Measurements from ENCODE around the gene ARHGAP24. TPM values are rescaled to one million over a fixed set of nuclear protein-coding genes. Genes with fewer than 3 reads are reported as not detected.

Gene ARHGAP24
- total RNA-seq, 3 donors from 2014 or later, result 5.2 to 11.6 (median 6.7) TPM

DNA sequence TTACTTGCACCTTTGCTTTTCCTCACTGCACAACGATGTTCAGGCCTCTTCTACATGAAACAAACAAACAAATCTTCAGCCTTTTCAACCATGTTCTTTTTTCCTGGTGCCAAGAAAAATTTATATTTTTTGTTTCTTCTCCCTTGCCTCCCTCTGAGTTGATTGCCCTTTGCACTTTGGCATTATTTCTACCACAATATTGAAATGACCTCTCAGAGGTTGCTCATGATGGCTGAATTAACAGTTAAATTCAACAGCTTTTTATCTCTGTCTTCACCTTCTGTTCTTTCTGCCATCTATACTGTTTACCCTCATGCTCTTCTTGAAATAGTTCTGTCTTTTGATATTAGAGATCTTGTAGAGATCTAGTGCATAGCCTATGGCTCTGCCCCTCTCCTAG lies 308.9 kb downstream of the ARHGAP24 start:
- intact Hi-C loops (cut with DNase I, micrococcal nuclease), result no loop called here
- H3K9me3 ChIP-seq, result no peaks in the 10 kb centered on the region
- no peak overlapping the region for H3K4me3 ChIP-seq
- H3K36me3 ChIP-seq (ENCODE audit: low read depth), result no peaks in the 10 kb centered on the region
- TF ChIP-seq, protein P1, sequence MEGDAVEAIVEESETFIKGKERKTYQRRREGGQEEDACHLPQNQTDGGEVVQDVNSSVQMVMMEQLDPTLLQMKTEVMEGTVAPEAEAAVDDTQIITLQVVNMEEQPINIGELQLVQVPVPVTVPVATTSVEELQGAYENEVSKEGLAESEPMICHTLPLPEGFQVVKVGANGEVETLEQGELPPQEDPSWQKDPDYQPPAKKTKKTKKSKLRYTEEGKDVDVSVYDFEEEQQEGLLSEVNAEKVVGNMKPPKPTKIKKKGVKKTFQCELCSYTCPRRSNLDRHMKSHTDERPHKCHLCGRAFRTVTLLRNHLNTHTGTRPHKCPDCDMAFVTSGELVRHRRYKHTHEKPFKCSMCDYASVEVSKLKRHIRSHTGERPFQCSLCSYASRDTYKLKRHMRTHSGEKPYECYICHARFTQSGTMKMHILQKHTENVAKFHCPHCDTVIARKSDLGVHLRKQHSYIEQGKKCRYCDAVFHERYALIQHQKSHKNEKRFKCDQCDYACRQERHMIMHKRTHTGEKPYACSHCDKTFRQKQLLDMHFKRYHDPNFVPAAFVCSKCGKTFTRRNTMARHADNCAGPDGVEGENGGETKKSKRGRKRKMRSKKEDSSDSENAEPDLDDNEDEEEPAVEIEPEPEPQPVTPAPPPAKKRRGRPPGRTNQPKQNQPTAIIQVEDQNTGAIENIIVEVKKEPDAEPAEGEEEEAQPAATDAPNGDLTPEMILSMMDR (IDR thresholded peaks at IDR 0.05), result no peak
- ATAC-seq, result no peak
- no peaks in the 10 kb centered on the region for H3K4me1 ChIP-seq (ENCODE audit: low read depth)
- no peak for DNase-seq

DNA sequence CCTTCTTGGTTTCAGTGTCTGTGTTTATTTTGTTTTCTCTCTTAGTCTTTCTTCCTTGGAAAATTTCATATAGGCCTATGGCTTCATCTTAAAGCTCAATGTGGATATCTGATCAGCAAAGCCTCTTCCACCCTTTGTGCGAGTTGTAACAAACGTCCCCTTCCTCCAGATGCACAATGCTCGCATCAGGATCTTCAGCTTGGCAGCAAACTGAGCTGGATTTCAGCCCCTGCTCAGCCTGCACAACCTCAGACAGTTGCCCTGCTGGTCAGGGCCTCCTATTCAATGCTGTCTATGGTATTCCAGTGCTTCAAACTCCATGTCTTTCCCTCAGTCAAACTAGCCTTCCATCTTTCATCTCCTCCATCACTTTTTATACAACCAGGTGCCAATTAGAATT lies 309.4 kb downstream of the ARHGAP24 start:
- TF ChIP-seq, protein P1 (IDR thresholded peaks at IDR 0.05), result no peak
- intact Hi-C loops (cut with DNase I, micrococcal nuclease), result no loop called here
- Histone ChIP-seq H3K36me3 (ENCODE audit: low read depth) (no peaks in the 10 kb centered on the region), H3K9me3 (no peaks in the 10 kb centered on the region), H3K4me3 (no peak overlapping the region), H3K4me1 (ENCODE audit: low read depth) (no peaks in the 10 kb centered on the region)
- no peak for DNase-seq
- ATAC-seq, result no peak

DNA sequence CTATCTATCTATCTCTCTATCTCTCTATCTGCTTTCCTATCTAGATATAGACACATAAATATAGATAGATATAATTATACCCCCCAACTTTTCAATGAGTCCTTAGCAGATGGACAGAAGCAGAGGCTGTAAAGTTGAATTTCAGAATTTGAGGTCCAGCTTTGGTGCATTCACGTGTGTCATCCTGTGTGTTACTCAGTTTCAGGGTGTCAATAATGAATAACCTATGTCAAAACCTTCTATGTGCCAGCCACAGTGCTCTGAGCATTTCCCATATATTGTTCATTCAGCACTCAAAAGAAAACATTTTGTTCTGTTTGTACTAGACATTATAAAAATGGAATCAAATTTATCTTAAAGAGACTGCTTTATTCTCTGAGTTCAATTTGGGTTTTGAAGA lies 310.0 kb downstream of the ARHGAP24 start:
- ATAC-seq, result no peak
- no peak overlapping the region for H3K4me3 ChIP-seq
- TF ChIP-seq, protein P1 (IDR thresholded peaks at IDR 0.05), result no peak
- H3K4me1 ChIP-seq (ENCODE audit: low read depth), result no peaks in the 10 kb centered on the region
- no peak for DNase-seq
- intact Hi-C loops (cut with DNase I, micrococcal nuclease), result no loop called here
- H3K36me3 ChIP-seq (ENCODE audit: low read depth), result no peaks in the 10 kb centered on the region
- no peaks in the 10 kb centered on the region for H3K9me3 ChIP-seq

DNA sequence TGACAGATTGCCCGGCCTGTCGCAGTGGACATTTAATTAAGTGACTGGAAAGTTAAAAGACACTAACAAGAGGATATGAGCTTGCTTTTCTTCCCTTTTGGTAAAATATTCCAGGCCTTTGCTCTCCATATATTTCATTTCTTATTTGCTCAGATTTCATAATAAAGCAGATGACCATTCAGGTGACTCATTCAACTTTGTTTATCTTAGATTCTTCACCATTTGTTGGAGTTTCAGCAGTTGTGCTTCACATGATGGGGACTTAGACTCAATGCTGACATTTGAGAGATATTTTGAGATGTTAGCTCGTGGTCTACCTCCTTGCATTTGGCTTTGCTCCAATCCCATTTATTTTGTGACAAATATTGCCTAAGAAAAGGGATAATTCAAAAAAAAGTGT lies 312.2 kb downstream of the ARHGAP24 start:
- Histone ChIP-seq H3K9me3 (no peaks in the 10 kb centered on the region), H3K4me1 (ENCODE audit: low read depth) (no peaks in the 10 kb centered on the region), H3K36me3 (ENCODE audit: low read depth) (no peaks in the 10 kb centered on the region), H3K4me3 (no peak overlapping the region)
- ATAC-seq (no peak), DNase-seq (no peak)
- intact Hi-C loops (cut with DNase I, micrococcal nuclease), result no loop called here
- TF ChIP-seq, protein P1 (IDR thresholded peaks at IDR 0.05), result no peak

DNA sequence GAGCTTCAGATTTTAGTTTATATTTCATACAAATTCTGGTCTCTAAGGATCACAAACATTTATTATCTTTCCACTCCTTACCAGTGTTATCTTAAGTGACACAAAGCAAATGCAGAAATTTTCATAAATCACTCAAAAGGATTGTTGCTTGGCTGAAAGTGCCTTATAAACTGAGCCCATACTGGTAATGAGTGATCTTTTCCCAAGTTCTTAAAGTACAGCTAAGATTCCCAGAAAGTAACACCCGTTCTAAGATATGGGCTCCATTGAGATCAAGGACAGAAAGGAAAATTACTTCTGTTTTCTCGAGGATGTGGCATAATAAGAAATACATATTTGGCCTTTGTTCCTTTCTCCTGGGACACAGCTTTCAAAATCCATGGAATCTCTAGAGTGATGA lies 313.7 kb downstream of the ARHGAP24 start:
- DNase-seq (no peak), ATAC-seq (no peak)
- Histone ChIP-seq H3K4me3 (no peak overlapping the region), H3K36me3 (ENCODE audit: low read depth) (no peaks in the 10 kb centered on the region), H3K9me3 (no peaks in the 10 kb centered on the region), H3K4me1 (ENCODE audit: low read depth) (no peaks in the 10 kb centered on the region)
- TF ChIP-seq, protein P1 (IDR thresholded peaks at IDR 0.05), result no peak
- intact Hi-C loops (cut with DNase I, micrococcal nuclease), result no loop called here

DNA sequence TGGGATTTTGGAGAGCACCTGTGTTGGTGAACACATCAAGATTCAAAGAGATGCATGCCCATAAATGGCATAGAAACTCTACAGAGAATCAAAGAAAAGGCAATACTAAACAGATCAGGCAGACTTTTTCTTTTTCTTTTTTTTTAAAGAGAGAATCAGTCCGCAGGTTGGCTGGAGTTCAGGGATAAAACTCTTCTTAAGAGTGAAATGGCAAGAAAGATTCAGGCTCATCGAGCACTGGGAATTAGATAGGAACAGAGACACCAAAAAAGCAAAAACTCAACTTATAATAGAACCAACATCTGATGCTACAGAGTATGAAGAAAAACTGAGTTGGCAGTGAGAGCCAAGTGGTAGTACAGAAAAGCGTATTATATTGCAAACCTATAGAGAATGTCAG lies 314.3 kb downstream of the ARHGAP24 start:
- Histone ChIP-seq H3K9me3 (no peaks in the 10 kb centered on the region), H3K36me3 (ENCODE audit: low read depth) (no peaks in the 10 kb centered on the region), H3K4me3 (no peak overlapping the region), H3K4me1 (ENCODE audit: low read depth) (no peaks in the 10 kb centered on the region)
- ATAC-seq (no peak), DNase-seq (no peak)
- intact Hi-C loops (cut with DNase I, micrococcal nuclease), result no loop called here
- TF ChIP-seq, protein P1 (IDR thresholded peaks at IDR 0.05), result no peak
